ENCODE measurements around the gene PPP1R36. TPM values are rescaled to one million over a fixed set of nuclear protein-coding genes. Genes with fewer than 3 reads are reported as not detected.
A peak's percentile ranks its signal among the peaks of the same experiment; 100 is the strongest.
"Not testable (repeated sequence)": the region's sequence is repeated elsewhere in the genome, so short reads cannot be mapped to it uniquely, and the experiment has no call there.

PPP1R36 gene
- total and polyA plus RNA-seq, 2 of the 13 experiments (the other 11 are each of a cell fraction or from before 2014, with no cell fraction given) = 0.11 to 0.17 TPM

DNA sequence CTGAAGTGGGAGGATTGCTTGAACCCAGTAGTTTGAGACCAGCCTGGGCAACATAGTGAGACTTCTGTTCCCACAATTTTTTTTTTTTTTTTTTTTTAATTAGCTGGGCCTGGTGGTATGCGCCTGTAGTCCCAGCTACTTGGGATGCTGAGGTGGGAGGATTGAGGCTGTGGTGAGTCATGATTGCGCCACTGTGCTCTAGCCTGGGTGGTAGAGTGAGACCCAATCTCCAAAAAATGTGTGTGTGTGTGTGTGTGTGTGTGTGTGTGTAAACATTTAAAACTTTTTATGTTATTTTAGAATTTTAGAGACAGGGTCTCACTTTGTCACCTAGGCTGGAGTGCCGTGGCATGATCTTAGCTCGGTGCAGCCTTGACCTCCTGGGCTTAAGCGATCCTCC, 6.8 kb downstream of the PPP1R36 start:
- intact Hi-C loops (cut with micrococcal nuclease; ENCODE audit: unreplicated experiment) = no loop called here
- Histone ChIP-seq H3K36me3 (replicated peaks in 1 of 2; ENCODE audit: control insufficient read depth in 1 of 2, insufficient read depth in 2 of 2, low read length in 2 of 2) (no peaks in the 10 kb centered on the region), H3K4me1 (ENCODE audit: insufficient read depth, low read length) (no peaks in the 10 kb centered on the region), H3K9ac (ENCODE audit: insufficient read depth, low read depth, low read length) (no peak overlapping the region), H3K27me3 (ENCODE audit: control insufficient read depth in 1 of 2, insufficient read depth in 2 of 2, low read length in 2 of 2) (peaks cover 0 to 19% of the 10 kb centered on the region in 2 experiments; a peak in 2 of 5 replicates), H3K79me2 (ENCODE audit: insufficient read depth, low read length) (no peaks in the 10 kb centered on the region), H3K4me3 (replicated peaks in 1 of 3; ENCODE audit: insufficient read depth in 1 of 3, low read depth in 2 of 3, low read length in 3 of 3) (no peak overlapping the region), H2AFZ (ENCODE audit: low read length) (no peak overlapping the region), H3K27ac (ENCODE audit: extremely low read length, insufficient read depth, low read length) (no peak overlapping the region), H3K9me3 (ENCODE audit: low read length) (no peaks in the 10 kb centered on the region), H3K4me2 (ENCODE audit: low read depth, low read length) (no peak overlapping the region), H4K20me1 (ENCODE audit: insufficient read depth, low read length) (no peaks in the 10 kb centered on the region)
- WGBS (ENCODE audit: low lambda C conversion rate) = 50% methylated on average over 5 of the region's 5 CpGs
- TF ChIP-seq ZNF292 (CRISPR knock-in tag; IDR thresholded peaks at IDR 0.05; ENCODE audit: borderline replicate concordance, low read depth) (no peak), ZNF136 (CRISPR knock-in tag; IDR thresholded peaks at IDR 0.05; ENCODE audit: low read depth) (no peak), SALL1 (CRISPR knock-in tag; IDR thresholded peaks at IDR 0.05) (no peak), ZFP36L1 (CRISPR knock-in tag; IDR thresholded peaks at IDR 0.05) (no peak), NFIC (IDR thresholded peaks at IDR 0.05; ENCODE audit: low read length) (no peak)
- FAIRE-seq = no peak
- in situ Hi-C loops (cut with HindIII; ENCODE audit: extremely low pct_ligation_motif_present, low pct_unique_long_range_greater_than_20kb) = no loop called here
- ChIA-PET POLR2A (interaction anchor here (0.6 kb wide), 1 partner anchor 52 kb away, joined by 3 read pairs; no protein-coding TSS in a partner anchor), CTCF (ENCODE audit: low intra/inter-chr PET ratio, low total read pairs) (no interaction called here)
- no TSS peak for BruUV-seq (replicated peaks)
- ATAC-seq = no peak
- DNase-seq (ENCODE audit: low spot score) = no peak

- POLR2A ChIA-PET; CTCF ChIA-PET (ENCODE audit: low intra/inter-chr PET ratio, low total read pairs); H3K4me3 ChIP-seq (replicated peaks in 1 of 3; ENCODE audit: insufficient read depth in 1 of 3, low read depth in 2 of 3, low read length in 3 of 3); ATAC-seq; H3K9ac ChIP-seq (ENCODE audit: insufficient read depth, low read depth, low read length); H3K79me2 ChIP-seq (ENCODE audit: insufficient read depth, low read length); H3K9me3 ChIP-seq (ENCODE audit: low read length); DNase-seq (ENCODE audit: low spot score); H4K20me1 ChIP-seq (ENCODE audit: insufficient read depth, low read length); in situ Hi-C loops (cut with HindIII; ENCODE audit: extremely low pct_ligation_motif_present, low pct_unique_long_range_greater_than_20kb); intact Hi-C loops (cut with micrococcal nuclease; ENCODE audit: unreplicated experiment); H3K4me2 ChIP-seq (ENCODE audit: low read depth, low read length); H2AFZ ChIP-seq (ENCODE audit: low read length); H3K36me3 ChIP-seq (replicated peaks in 1 of 2; ENCODE audit: control insufficient read depth in 1 of 2, insufficient read depth in 2 of 2, low read length in 2 of 2); BruUV-seq (replicated peaks); H3K27ac ChIP-seq (ENCODE audit: extremely low read length, insufficient read depth, low read length); FAIRE-seq; H3K4me1 ChIP-seq (ENCODE audit: insufficient read depth, low read length): not testable (repeated sequence)
- WGBS (ENCODE audit: low lambda C conversion rate) = 55% methylated on average over 2 of the region's 2 CpGs
- 0 out of 2 replicates have a peak, but pooled peaks have one; percentile 15 for TF ChIP-seq ZNF121 (CRISPR knock-in tag; IDR thresholded peaks at IDR 0.05)
- H3K27me3 ChIP-seq (ENCODE audit: control insufficient read depth in 1 of 2, insufficient read depth in 2 of 2, low read length in 2 of 2) = peaks cover 0 to 15% of the 10 kb centered on the region in 2 experiments; a peak in 2 of 5 replicates
These were observed 8.5 kb downstream of the PPP1R36 start for GRCh38 chr14:64558216-64558615.

Measured in HepG2 (cell line).